Measurements from ENCODE around the gene CDK19. TPM values are rescaled to one million over a fixed set of nuclear protein-coding genes. Genes with fewer than 3 reads are reported as not detected.
"Not testable (repeated sequence)": the region's sequence is repeated elsewhere in the genome, so short reads cannot be mapped to it uniquely, and the experiment has no call there.

Gene CDK19
- total RNA-seq, 1 donor: 7.9 TPM

GRCh38 chr6:110799189-110799588 is 16.1 kb downstream of the CDK19 start:
- Histone ChIP-seq H3K4me1 (ENCODE audit: insufficient read depth, low read length) (peaks cover 45% of the 10 kb centered on the region), H3K9me3 (ENCODE audit: low read depth, low read length) (no peaks in the 10 kb centered on the region), H3K4me3 (ENCODE audit: low read length) (no peak overlapping the region), H3K27me3 (ENCODE audit: insufficient read depth, low read length) (no peaks in the 10 kb centered on the region)

- Histone ChIP-seq H3K9me3 (ENCODE audit: low read depth, low read length) (no peaks in the 10 kb centered on the region), H3K27me3 (ENCODE audit: insufficient read depth, low read length) (no peaks in the 10 kb centered on the region), H3K4me1 (ENCODE audit: insufficient read depth, low read length) (peaks cover 34% of the 10 kb centered on the region), H3K4me3 (ENCODE audit: low read length) (no peak overlapping the region)
These were observed 20.0 kb downstream of the CDK19 start for GRCh38 chr6:110795271-110795670.

- Histone ChIP-seq H3K9me3 (ENCODE audit: low read depth, low read length) (peaks cover 9% of the 10 kb centered on the region), H3K4me3 (ENCODE audit: low read length) (no peak overlapping the region), H3K27me3 (ENCODE audit: insufficient read depth, low read length) (no peaks in the 10 kb centered on the region), H3K4me1 (ENCODE audit: insufficient read depth, low read length) (peaks cover 9% of the 10 kb centered on the region)
These were observed 28.6 kb downstream of the CDK19 start for GRCh38 chr6:110786696-110787095.

- H3K4me3 ChIP-seq (ENCODE audit: low read length): no peak overlapping the region
- peaks cover 9% of the 10 kb centered on the region for H3K9me3 ChIP-seq (ENCODE audit: low read depth, low read length)
- peaks cover 13% of the 10 kb centered on the region for H3K4me1 ChIP-seq (ENCODE audit: insufficient read depth, low read length)
- no peaks in the 10 kb centered on the region for H3K27me3 ChIP-seq (ENCODE audit: insufficient read depth, low read length)
These were observed 29.0 kb downstream of the CDK19 start for GRCh38 chr6:110786271-110786670.

- Histone ChIP-seq H3K4me3 (ENCODE audit: low read length) (no peak overlapping the region), H3K4me1 (ENCODE audit: insufficient read depth, low read length) (peaks cover 15% of the 10 kb centered on the region), H3K9me3 (ENCODE audit: low read depth, low read length) (peaks cover 9% of the 10 kb centered on the region), H3K27me3 (ENCODE audit: insufficient read depth, low read length) (no peaks in the 10 kb centered on the region)
These were observed 30.7 kb downstream of the CDK19 start for GRCh38 chr6:110784610-110784979.

- Histone ChIP-seq H3K27me3 (ENCODE audit: insufficient read depth, low read length) (no peaks in the 10 kb centered on the region), H3K4me1 (ENCODE audit: insufficient read depth, low read length) (peaks cover 15% of the 10 kb centered on the region), H3K4me3 (ENCODE audit: low read length) (no peak overlapping the region), H3K9me3 (ENCODE audit: low read depth, low read length) (no peaks in the 10 kb centered on the region)
These were observed 33.6 kb downstream of the CDK19 start for GRCh38 chr6:110781522-110782214.

GRCh38 chr6:110778333-110778732 is 36.9 kb downstream of the CDK19 start:
- Histone ChIP-seq H3K4me3 (ENCODE audit: low read length) (no peak overlapping the region), H3K27me3 (ENCODE audit: insufficient read depth, low read length) (no peaks in the 10 kb centered on the region), H3K4me1 (ENCODE audit: insufficient read depth, low read length) (peaks cover 8% of the 10 kb centered on the region), H3K9me3 (ENCODE audit: low read depth, low read length) (no peaks in the 10 kb centered on the region)

GRCh38 chr6:110777636-110778035 is 37.6 kb downstream of the CDK19 start:
- no peaks in the 10 kb centered on the region for H3K9me3 ChIP-seq (ENCODE audit: low read depth, low read length)
- no peaks in the 10 kb centered on the region for H3K27me3 ChIP-seq (ENCODE audit: insufficient read depth, low read length)
- peaks cover 7% of the 10 kb centered on the region for H3K4me1 ChIP-seq (ENCODE audit: insufficient read depth, low read length)
- no peak overlapping the region for H3K4me3 ChIP-seq (ENCODE audit: low read length)

GRCh38 chr6:110776413-110776812 is 38.9 kb downstream of the CDK19 start:
- Histone ChIP-seq H3K4me3 (ENCODE audit: low read length) (no peak overlapping the region), H3K4me1 (ENCODE audit: insufficient read depth, low read length) (peaks cover 3% of the 10 kb centered on the region), H3K9me3 (ENCODE audit: low read depth, low read length) (no peaks in the 10 kb centered on the region), H3K27me3 (ENCODE audit: insufficient read depth, low read length) (no peaks in the 10 kb centered on the region)

GRCh38 chr6:110769923-110770322 is 45.3 kb downstream of the CDK19 start:
- no peaks in the 10 kb centered on the region for H3K4me1 ChIP-seq (ENCODE audit: insufficient read depth, low read length)
- no peaks in the 10 kb centered on the region for H3K9me3 ChIP-seq (ENCODE audit: low read depth, low read length)
- H3K4me3 ChIP-seq (ENCODE audit: low read length): no peak overlapping the region

GRCh38 chr6:110768057-110768456 is 47.2 kb downstream of the CDK19 start:
- no peaks in the 10 kb centered on the region for H3K27me3 ChIP-seq (ENCODE audit: insufficient read depth, low read length)
- no peaks in the 10 kb centered on the region for H3K4me1 ChIP-seq (ENCODE audit: insufficient read depth, low read length)
- no peak overlapping the region for H3K4me3 ChIP-seq (ENCODE audit: low read length)
- no peaks in the 10 kb centered on the region for H3K9me3 ChIP-seq (ENCODE audit: low read depth, low read length)

More at GRCh38 chr6:110769923-110770322, 45.3 kb downstream of the CDK19 start:
- no peaks in the 10 kb centered on the region for H3K27me3 ChIP-seq (ENCODE audit: insufficient read depth, low read length)

- peaks cover 13% of the 10 kb centered on the region for H3K4me1 ChIP-seq (ENCODE audit: insufficient read depth, low read length)
- no peaks in the 10 kb centered on the region for H3K27me3 ChIP-seq (ENCODE audit: insufficient read depth, low read length)
- no peaks in the 10 kb centered on the region for H3K9me3 ChIP-seq (ENCODE audit: low read depth, low read length)
These were observed 53.9 kb downstream of the CDK19 start for GRCh38 chr6:110761371-110761770.

GRCh38 chr6:110760589-110760988 is 54.7 kb downstream of the CDK19 start:
- Histone ChIP-seq H3K9me3 (ENCODE audit: low read depth, low read length) (no peaks in the 10 kb centered on the region), H3K4me3 (ENCODE audit: low read length) (no peak overlapping the region), H3K4me1 (ENCODE audit: insufficient read depth, low read length) (peaks cover 15% of the 10 kb centered on the region), H3K27me3 (ENCODE audit: insufficient read depth, low read length) (no peaks in the 10 kb centered on the region)

More at GRCh38 chr6:110761371-110761770, 53.9 kb downstream of the CDK19 start:
- no peak overlapping the region for H3K4me3 ChIP-seq (ENCODE audit: low read length)

- H3K4me1 ChIP-seq (ENCODE audit: insufficient read depth, low read length): peaks cover 15% of the 10 kb centered on the region
- not testable (repeated sequence) for H3K9me3 ChIP-seq (ENCODE audit: low read depth, low read length); H3K27me3 ChIP-seq (ENCODE audit: insufficient read depth, low read length); H3K4me3 ChIP-seq (ENCODE audit: low read length)
These were observed 55.2 kb downstream of the CDK19 start for GRCh38 chr6:110760098-110760497.

GRCh38 chr6:110757926-110758325 is 57.3 kb downstream of the CDK19 start:
- Histone ChIP-seq H3K4me3 (ENCODE audit: low read length) (no peak overlapping the region), H3K4me1 (ENCODE audit: insufficient read depth, low read length) (peaks cover 15% of the 10 kb centered on the region), H3K9me3 (ENCODE audit: low read depth, low read length) (no peaks in the 10 kb centered on the region), H3K27me3 (ENCODE audit: insufficient read depth, low read length) (no peaks in the 10 kb centered on the region)

- H3K4me1 ChIP-seq (ENCODE audit: insufficient read depth, low read length): peaks cover 15% of the 10 kb centered on the region
- no peaks in the 10 kb centered on the region for H3K27me3 ChIP-seq (ENCODE audit: insufficient read depth, low read length)
- no peak overlapping the region for H3K4me3 ChIP-seq (ENCODE audit: low read length)
These were observed 58.5 kb downstream of the CDK19 start for GRCh38 chr6:110756817-110757216.

More at GRCh38 chr6:110756817-110757216, 58.5 kb downstream of the CDK19 start:
- no peaks in the 10 kb centered on the region for H3K9me3 ChIP-seq (ENCODE audit: low read depth, low read length)

Measured in mononuclear cell (primary cell).